HG03064 (cell line): ENCODE results near the gene RHBG.

Experiments used
- ATAC-seq: cut with Tn5 transposase; IDR thresholded peaks from one replicate; pipeline ENCODE4 v1.9.1; 2021; ENCODE audit warnings: low read depth; ENCODE audit not compliant: unreplicated experiment

The RHBG gene

GRCh38 chr1:156385534-156386031, 16.6 kb downstream of the RHBG start:
- no peak for ATAC-seq

DNA sequence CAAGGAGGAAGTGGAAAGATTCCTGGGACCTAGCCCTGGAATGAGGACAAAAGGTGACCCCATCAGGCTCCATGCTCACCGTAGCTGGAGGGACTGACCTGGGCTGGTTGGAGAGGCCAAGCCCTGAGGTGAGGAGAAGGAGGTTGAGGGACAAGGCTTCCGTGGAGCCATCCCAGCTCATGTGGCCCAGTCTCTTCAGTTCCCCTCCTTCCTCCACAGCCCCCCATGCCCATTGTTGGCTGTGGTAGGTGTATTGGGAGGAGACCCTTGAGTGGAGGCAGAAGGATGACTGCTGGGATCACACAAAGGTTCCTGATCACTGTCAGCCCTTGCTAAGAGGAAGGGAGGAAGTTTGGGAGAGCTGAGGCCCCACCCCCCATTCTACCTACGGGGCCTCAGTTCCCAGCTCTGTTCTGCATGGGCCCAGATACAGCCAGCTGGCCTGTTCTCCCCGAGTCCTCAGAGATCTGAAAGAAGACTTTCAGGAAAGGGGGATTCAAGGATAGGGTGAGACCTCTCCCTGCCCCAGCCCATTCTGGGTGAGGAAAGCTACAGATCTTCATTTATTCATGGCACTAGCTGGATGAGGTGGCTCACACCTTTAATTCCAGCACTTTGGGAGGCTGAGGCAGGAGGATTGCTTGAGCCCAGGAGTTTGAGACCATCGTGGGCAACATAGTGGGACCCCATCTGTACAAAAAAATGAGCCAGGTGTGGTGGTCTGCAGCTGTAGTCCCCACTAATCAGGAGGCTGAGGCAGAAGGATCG, 17.3 kb downstream of the RHBG start:
- ATAC-seq: no peak

DNA sequence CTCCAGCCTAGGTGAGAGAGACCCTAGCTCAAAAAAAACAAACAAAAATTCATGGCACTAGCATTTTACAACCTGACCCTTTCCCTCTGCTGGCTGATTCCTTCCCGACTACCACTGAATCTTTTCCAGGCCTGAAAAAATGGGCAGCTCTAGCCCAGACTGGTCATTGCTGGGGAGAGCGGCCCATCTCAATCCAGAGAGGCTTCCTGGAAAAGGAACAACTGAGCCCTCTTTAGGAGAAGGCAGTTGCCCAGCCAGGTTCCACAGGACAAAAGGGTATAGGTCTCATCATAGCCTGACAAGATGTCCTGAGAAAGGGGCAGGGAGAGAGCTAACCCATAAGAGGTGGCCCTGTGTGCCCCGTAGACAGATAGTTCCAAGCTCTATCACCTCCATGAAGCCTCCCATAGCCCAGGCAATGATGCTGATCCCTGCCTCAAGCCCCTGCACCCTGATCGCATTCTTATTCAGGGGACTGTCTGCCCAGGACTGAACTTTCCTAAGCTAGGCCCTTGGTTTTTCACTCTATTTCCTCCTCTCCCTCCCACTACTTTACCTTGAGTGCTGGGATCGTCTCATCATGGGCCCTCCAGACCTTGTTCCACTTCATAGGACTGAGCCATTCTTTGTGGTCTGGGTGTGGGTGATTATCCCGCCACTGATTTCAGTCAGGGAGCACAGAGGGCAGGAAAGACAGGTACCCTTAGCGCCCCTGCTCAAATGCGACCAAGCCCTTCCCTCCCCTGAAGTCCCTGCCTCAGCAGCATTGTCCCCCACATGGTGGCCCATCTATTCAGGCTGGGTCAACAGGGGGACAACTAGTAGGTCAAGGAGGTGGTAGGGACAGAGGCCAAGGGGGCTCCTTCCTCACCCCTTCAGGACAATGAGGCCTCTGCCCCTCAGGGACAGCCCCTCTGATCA, 18.2 kb downstream of the RHBG start:
- no peak for ATAC-seq

GRCh38 chr1:156387870-156388173, 18.8 kb downstream of the RHBG start:
- no peak for ATAC-seq

GRCh38 chr1:156388174-156389137, 19.4 kb downstream of the RHBG start:
- ATAC-seq: no peak

GRCh38 chr1:156389311-156389710, 20.3 kb downstream of the RHBG start:
- no peak for ATAC-seq

GRCh38 chr1:156390469-156391365, 21.7 kb downstream of the RHBG start:
- no peak for ATAC-seq

- ATAC-seq: no peak
Measured at GRCh38 chr1:156391366-156391677, 22.3 kb downstream of the RHBG start.

GRCh38 chr1:156391701-156392100, 22.7 kb downstream of the RHBG start:
- ATAC-seq: no peak

- ATAC-seq: no peak
Measured at GRCh38 chr1:156392452-156392853, 23.4 kb downstream of the RHBG start.

GRCh38 chr1:156393095-156393494, 24.1 kb downstream of the RHBG start:
- no peak for ATAC-seq

DNA sequence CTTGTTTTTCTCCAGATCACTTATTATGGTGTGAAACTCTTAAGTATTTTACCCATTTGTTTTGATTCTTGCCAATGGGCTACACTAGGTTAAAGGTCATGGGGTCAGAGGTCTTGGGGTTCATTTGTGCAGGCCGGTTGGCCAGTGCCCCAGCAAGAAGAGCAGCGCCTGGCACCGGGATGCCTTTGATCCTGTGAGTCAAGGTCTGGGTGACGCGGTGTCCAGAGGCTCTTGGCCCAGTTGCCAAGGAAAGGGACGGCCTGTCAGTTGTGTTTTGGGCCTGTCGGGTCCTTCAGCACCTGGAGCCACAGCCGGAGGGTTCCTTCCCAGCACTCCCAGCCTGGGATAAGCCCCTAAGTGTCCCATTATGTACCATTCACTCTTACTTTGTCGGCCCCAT, 25.1 kb downstream of the RHBG start:
- no peak for ATAC-seq

DNA sequence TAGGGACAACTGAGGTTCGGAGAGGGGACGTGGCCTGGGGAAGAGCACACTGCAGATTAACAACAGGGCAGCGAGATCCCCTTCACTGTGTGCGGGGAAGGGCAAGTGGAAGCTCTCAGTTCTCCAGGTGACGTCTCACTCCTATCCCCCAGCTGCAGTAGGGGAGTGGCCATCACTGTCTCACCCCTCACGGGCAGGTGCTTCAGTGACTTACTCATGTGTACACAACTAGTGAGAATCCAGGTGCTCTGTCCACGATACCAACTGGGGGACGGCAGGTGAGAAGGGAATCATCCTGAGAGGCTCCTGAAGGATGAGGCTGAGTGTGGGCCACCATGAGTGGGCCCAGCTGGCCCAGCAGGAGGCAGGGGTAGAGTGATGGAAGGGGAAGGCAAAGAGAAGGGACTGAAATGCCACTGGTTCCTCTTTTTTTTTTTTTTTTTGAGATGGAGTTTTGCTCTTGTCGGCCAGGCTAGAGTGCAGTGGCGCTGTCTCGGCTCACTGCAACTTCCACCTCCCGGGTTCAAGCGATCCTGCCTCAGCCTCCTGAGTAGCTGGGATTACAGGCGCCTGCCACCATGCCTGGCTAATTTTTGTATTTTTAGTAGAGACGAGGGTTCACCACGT, 25.9 kb downstream of the RHBG start:
- no peak for ATAC-seq

DNA sequence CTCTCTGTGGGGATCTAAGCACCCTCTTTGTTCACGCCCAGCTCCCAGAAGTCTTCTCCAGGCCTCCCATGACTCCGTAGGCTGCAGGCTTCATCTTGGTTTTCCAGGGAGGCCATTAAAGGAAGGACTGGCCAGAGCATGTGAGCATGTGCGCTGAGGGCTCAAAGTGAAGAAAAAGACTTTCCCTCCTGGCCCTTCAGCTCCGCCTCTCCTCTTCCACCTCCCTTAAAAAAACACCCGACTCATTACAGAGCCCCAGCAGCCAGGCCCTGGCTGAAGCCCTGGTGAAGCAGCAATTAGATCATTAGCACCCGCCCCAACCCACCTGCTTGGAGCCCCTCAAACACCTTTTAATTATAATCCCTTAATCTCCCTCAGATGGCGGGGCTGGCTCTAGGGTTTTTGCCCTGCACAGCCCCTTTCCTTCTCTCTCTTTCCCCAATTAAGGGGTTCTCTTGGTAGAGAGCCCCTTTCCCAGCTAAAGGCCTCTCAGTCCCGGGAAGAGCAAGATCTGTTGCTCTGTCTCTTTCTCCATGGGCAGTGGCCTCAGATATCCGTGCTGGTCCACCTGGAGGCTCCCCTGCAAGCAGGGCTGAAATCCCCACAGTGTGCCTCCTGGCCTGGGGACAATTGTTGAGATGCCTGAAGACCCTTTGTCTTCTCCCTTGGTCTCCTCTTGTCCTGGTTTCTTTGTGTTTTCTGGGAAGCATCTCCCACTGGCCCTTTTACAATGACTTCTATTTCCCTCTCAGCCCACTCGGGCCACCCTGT, 30.5 kb downstream of the RHBG start:
- no peak for ATAC-seq

DNA sequence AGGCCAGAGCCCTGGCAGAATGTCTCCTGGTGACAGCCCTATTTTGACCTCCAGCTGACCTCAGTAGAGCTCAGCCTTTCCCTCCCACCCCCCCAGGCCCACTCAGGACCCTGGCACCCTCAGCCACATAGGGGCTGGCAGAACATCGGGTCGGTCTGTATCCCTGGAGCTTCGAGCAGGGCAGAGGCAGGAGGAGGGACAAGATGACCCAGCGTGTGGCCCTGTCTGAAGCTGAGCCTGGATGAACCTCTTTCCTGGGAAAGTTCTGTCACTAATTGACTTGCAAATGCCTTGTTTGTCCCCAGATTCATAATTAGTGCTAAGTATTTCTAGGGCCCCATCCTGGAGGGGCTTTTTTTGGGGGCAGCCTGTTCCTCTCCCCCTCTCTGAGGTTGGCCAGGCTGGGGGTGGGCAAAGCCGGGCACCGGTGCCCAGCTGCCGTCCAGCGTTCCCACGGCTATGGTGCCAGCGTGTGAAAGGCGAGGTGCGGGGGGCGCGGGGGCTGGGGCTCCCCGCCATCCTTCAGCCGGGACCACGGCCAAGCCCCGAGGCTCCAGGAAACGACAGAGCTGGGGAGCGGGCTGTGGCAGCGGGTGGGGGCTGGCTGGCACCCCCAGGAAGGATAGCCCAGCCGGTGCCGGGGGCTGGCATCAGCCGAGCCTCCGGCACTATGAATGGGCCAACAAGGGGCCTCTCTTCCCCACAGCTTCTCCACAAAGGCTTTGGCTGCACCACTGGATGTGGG, 31.4 kb downstream of the RHBG start:
- no peak for ATAC-seq

DNA sequence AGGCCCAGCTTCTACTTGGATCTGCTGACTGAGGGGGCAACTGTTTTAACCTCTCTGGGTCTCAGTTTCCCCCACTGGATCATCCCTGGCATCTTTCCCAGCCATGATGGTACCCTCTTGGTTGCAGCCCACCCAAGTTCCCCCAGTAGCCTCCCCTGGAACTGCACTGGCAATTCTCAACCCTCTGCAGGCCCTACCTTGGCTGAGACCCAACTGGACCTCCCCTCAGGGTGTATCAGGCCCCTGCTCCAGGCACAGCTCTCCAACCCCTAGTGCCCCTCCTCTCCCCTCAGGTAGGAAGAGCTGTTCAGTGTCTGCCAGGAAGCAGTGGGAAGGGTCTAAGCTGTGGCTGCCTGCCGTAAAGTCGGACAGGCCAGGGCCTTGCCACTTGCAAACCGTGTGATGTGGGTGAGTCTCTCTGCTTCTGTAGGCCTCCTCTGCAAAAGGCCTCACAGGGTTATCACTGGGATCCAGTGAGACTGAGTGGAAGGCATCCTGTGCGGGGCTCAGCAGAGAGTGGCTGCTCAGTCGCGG, 32.1 kb downstream of the RHBG start:
- no peak for ATAC-seq

- ATAC-seq: no peak
Measured at GRCh38 chr1:156401681-156402081, 32.7 kb downstream of the RHBG start.
